PC-3 (cell line): Measurements from ENCODE around the gene C11orf68. TPM values are rescaled to one million over a fixed set of nuclear protein-coding genes. Genes with fewer than 3 reads are reported as not detected.

Experiments used
- ATAC-seq: fragments of 200-7000 bp; cut with Tn5 transposase; 2 replicates; pipeline ENCODE4 v1.9.1; 2020; ENCODE audit warnings: mild to moderate bottlenecking, moderate library complexity
- BruUV-seq: library from RNA; stranded (reverse); fragments of 400-500 nt; replicated peaks from 2 replicates; lab custom pipeline; 2021; lab: Mats Ljungman, UMichigan
- CTCF ChIA-PET: fragments of 300-600 bp; sonication (Branson Sonifier 250); formaldehyde crosslinking; loops from one replicate; lab custom pipeline; 2022; ENCODE audit warnings: antibody characterized with exemption; lab: Charles Lee
- POLR2A ChIA-PET: fragments of 300-600 bp; sonication (Branson Sonifier 250); formaldehyde crosslinking; loops from one replicate; lab custom pipeline; 2022; ENCODE audit warnings: antibody characterized with exemption; ENCODE audit not compliant: unreplicated experiment; lab: Charles Lee
- DNase-seq: peaks from one replicate; pipeline ENCODE4 v3.0.0-alpha.2; 2015
- H2AFZ ChIP-seq: fragments of 300-600 bp; sonication (generic); 2 replicates; pipeline ENCODE4 v1.6.0; 2016; ENCODE audit warnings: antibody characterized with exemption, low read length
- H3F3A ChIP-seq: fragments of 300-600 bp; sonication (generic); one replicate; pipeline ENCODE4 v1.6.0; 2017; ENCODE audit warnings: antibody characterized with exemption, low read length, control low read depth, mild to moderate bottlenecking; ENCODE audit not compliant: unreplicated experiment
- H3K27ac ChIP-seq: fragments of 300-600 bp; sonication (generic); 2 replicates; pipeline ENCODE4 v1.5.1; 2016; ENCODE audit warnings: mild to moderate bottlenecking, low read length
- H3K27me3 ChIP-seq: fragments of 300-600 bp; sonication (generic); 2 replicates; pipeline ENCODE4 v1.6.1; 2016; ENCODE audit warnings: low read length, mixed read lengths
- H3K36me3 ChIP-seq: fragments of 300-600 bp; sonication (generic); 2 replicates; pipeline ENCODE4 v1.6.1; 2016; ENCODE audit warnings: low read depth, mixed run types, low read length, mixed read lengths
- H3K4me1 ChIP-seq: fragments of 300-600 bp; sonication (generic); 2 replicates; pipeline ENCODE4 v1.5.1; 2016; ENCODE audit warnings: low read length; ENCODE audit not compliant: insufficient read depth
- H3K4me2 ChIP-seq: fragments of 300-600 bp; sonication (generic); 2 replicates; pipeline ENCODE4 v1.6.0; 2016; ENCODE audit warnings: low read length
- H3K4me3 ChIP-seq: fragments of 300-600 bp; sonication (generic); 2 replicates; pipeline ENCODE4 v1.5.1; 2016; ENCODE audit warnings: mild to moderate bottlenecking, low read length, mixed read lengths
- H3K79me2 ChIP-seq: fragments of 300-600 bp; sonication (generic); 2 replicates; pipeline ENCODE4 v1.6.1; 2017; ENCODE audit warnings: low read length, mixed read lengths
- H3K9ac ChIP-seq: fragments of 300-600 bp; sonication (generic); 2 replicates; pipeline ENCODE4 v1.6.0; 2016; ENCODE audit warnings: mild to moderate bottlenecking, low read length
- H3K9me2 ChIP-seq: fragments of 300-600 bp; sonication (generic); replicated peaks from 2 replicates; pipeline ENCODE4 v1.6.1; 2016; ENCODE audit warnings: mixed run types, low read length, mixed read lengths
- H3K9me3 ChIP-seq: fragments of 300-600 bp; sonication (generic); 2 replicates; pipeline ENCODE4 v1.6.1; 2016; ENCODE audit warnings: low read length, mixed read lengths
- H4K20me1 ChIP-seq: fragments of 300-600 bp; sonication (generic); 2 replicates; pipeline ENCODE4 v1.6.1; 2016; ENCODE audit warnings: low read length, mixed read lengths
- CTCF ChIP-seq: fragments of 300-600 bp; sonication (generic); conservative IDR thresholded peaks from 2 replicates; pipeline ENCODE4 v1.5.1; 2017; ENCODE audit warnings: antibody characterized with exemption, low read depth, mild to moderate bottlenecking, low read length
- EZH2 ChIP-seq: fragments of 300-600 bp; sonication (generic); IDR thresholded peaks from one replicate; pipeline ENCODE4 v1.6.1; 2017; ENCODE audit warnings: antibody characterized with exemption, mild to moderate bottlenecking, low read length; ENCODE audit not compliant: unreplicated experiment
- EZH2phosphoT487 ChIP-seq: fragments of 300-600 bp; sonication (generic); IDR thresholded peaks from 2 replicates; pipeline ENCODE4 v1.6.1; 2018; ENCODE audit warnings: mild to moderate bottlenecking, antibody characterized with exemption, low read length, borderline replicate concordance
- intact Hi-C: fragments of 100-400 bp; cut with micrococcal nuclease; formaldehyde crosslinking; loops from 2 replicates; pipeline ENCODE4 v1.9.0; 2023
- total RNA-seq: library from RNA; depleted of rRNA; stranded (reverse); fragments of >200 nt; gene quantifications from 2 replicates; pipeline ENCODE4 v1.2.3, GENCODE V29; 2014; rRNA removed

C11orf68 gene
- total RNA-seq, 1 experiment from 2014 or later = 61.3 TPM

GRCh38 chr11:65868076-65868667, 50.7 kb downstream of the C11orf68 start:
- H3K79me2 ChIP-seq = no peaks in the 10 kb centered on the region; the same call in 1 of the 2 replicates

GRCh38 chr11:65867284-65868071, 51.4 kb downstream of the C11orf68 start:
- H2AFZ ChIP-seq = no peak overlapping the region
- ATAC-seq (no peak), DNase-seq (no peak)
- no peak overlapping the region for H3K27ac ChIP-seq
- TF ChIP-seq CTCF = no peak
- TF ChIP-seq EZH2phosphoT487 = no peak
- TF ChIP-seq EZH2 = no peak
- H4K20me1 ChIP-seq = no peaks in the 10 kb centered on the region
- no peaks in the 10 kb centered on the region for H3K4me1 ChIP-seq
- H3K9me2 ChIP-seq = no peaks in the 10 kb centered on the region
- H3F3A ChIP-seq = no peaks in the 10 kb centered on the region
- peaks cover 20% of the 10 kb centered on the region; the same call in 1 of the 2 replicates for H3K36me3 ChIP-seq
- H3K9ac ChIP-seq = no peak overlapping the region
- no peak overlapping the region for H3K4me3 ChIP-seq
- no peaks in the 10 kb centered on the region for H3K9me3 ChIP-seq
- intact Hi-C loops = no loop called here
- POLR2A ChIA-PET = no interaction called here
- CTCF ChIA-PET = no interaction called here
- no peak overlapping the region for H3K4me2 ChIP-seq
- no TSS peak for BruUV-seq
- no peaks in the 10 kb centered on the region for H3K27me3 ChIP-seq
- H3K79me2 ChIP-seq = peaks cover 6% of the 10 kb centered on the region; the same call in 1 of the 2 replicates

More at GRCh38 chr11:65868076-65868667, 50.7 kb downstream of the C11orf68 start:
- no peak overlapping the region for H3K9ac ChIP-seq
- H3K4me1 ChIP-seq = peaks cover 4% of the 10 kb centered on the region
- no peak for DNase-seq
- no peak overlapping the region for H3K4me3 ChIP-seq
- no peak overlapping the region for H2AFZ ChIP-seq
- no peak overlapping the region for H3K4me2 ChIP-seq
- BruUV-seq = no TSS peak
- CTCF ChIA-PET = interaction anchor here (0.7 kb wide), 1 partner anchor 8 kb away, joined by 4 read pairs; the partner anchor contains the start of gene MUS81
- no peak overlapping the region for H3K27ac ChIP-seq
- no peak for TF ChIP-seq CTCF
- TF ChIP-seq EZH2phosphoT487 = no peak
- TF ChIP-seq EZH2 = no peak
- H3F3A ChIP-seq = no peaks in the 10 kb centered on the region
- H3K9me2 ChIP-seq = no peaks in the 10 kb centered on the region
- no peaks in the 10 kb centered on the region for H4K20me1 ChIP-seq
- no peak for ATAC-seq
- no peaks in the 10 kb centered on the region for H3K27me3 ChIP-seq
- H3K9me3 ChIP-seq = no peaks in the 10 kb centered on the region
- POLR2A ChIA-PET = interaction anchor here (0.6 kb wide), 1 partner anchor 32 kb away, joined by 3 read pairs; no protein-coding TSS in a partner anchor
- intact Hi-C loops = no loop called here
- peaks cover 20% of the 10 kb centered on the region; the same call in 1 of the 2 replicates for H3K36me3 ChIP-seq

Other genes starting within 250 kb of the C11orf68 start
- gene KAT5, start 206.8 kb downstream of the C11orf68 start, total RNA-seq = 74.9 and 83.9 TPM in 2 replicates
- gene RNASEH2C, start 198.3 kb downstream of the C11orf68 start, total RNA-seq = 96.2 and 172 TPM in 2 replicates
- 24.2 and 31.4 TPM in 2 replicates for gene AP5B1, start 138.1 kb downstream of the C11orf68 start, total RNA-seq
- gene OVOL1, start 132.0 kb downstream of the C11orf68 start, total RNA-seq = 17.1 and 18.1 TPM in 2 replicates
- gene SNX32, start 85.1 kb downstream of the C11orf68 start, total RNA-seq = not detected in 2 replicates
- 2,710 and 3,139 TPM in 2 replicates for gene CFL1, start 60.9 kb downstream of the C11orf68 start, total RNA-seq
- gene MUS81, start 58.6 kb downstream of the C11orf68 start, total RNA-seq = 82.0 and 94.6 TPM in 2 replicates
- 2.6 and 4.5 TPM in 2 replicates for gene EFEMP2, start 46.3 kb downstream of the C11orf68 start, total RNA-seq
- gene CTSW, start 39.2 kb downstream of the C11orf68 start, total RNA-seq = 0.11 TPM in 1 of 2 replicates, not detected in the other
- gene FIBP, start 30.6 kb downstream of the C11orf68 start, total RNA-seq = 221 TPM in 2 replicates
- gene CCDC85B, start 28.4 kb downstream of the C11orf68 start, total RNA-seq = 207 and 280 TPM in 2 replicates
- gene FOSL1, start 18.7 kb downstream of the C11orf68 start, total RNA-seq = 656 and 851 TPM in 2 replicates
- gene DRAP1, start 364 bp upstream of the C11orf68 start, total RNA-seq = 944 and 1,531 TPM in 2 replicates
- gene TSGA10IP, start 26.4 kb upstream of the C11orf68 start, total RNA-seq = not detected in 2 replicates
- gene SART1, start 42.7 kb upstream of the C11orf68 start, total RNA-seq = 240 and 267 TPM in 2 replicates
- 70.1 and 77.0 TPM in 2 replicates for gene EIF1AD, start 83.1 kb upstream of the C11orf68 start, total RNA-seq
- gene BANF1, start 83.4 kb upstream of the C11orf68 start, total RNA-seq = 124 and 131 TPM in 2 replicates
- gene CST6, start 92.9 kb upstream of the C11orf68 start, total RNA-seq = 74.5 and 84.2 TPM in 2 replicates
- gene CATSPER1, start 107.4 kb upstream of the C11orf68 start, total RNA-seq = 0.17 and 1.1 TPM in 2 replicates
- not detected in 2 replicates for gene GAL3ST3, start 130.1 kb upstream of the C11orf68 start, total RNA-seq
- gene SF3B2, start 133.3 kb upstream of the C11orf68 start, total RNA-seq = 241 and 318 TPM in 2 replicates
- gene PACS1, start 151.2 kb upstream of the C11orf68 start, total RNA-seq = 28.7 and 31.5 TPM in 2 replicates